Loucy (cell line): ENCODE measurements around the gene RASSF7.

Experiments
- EZH2phosphoT487 ChIP-seq: fragments of 200-600 bp; IDR thresholded peaks from 2 replicates; pipeline ENCODE4 v1.6.1; 2018; ENCODE audit warnings: antibody characterized with exemption, mild to moderate bottlenecking, moderate library complexity, borderline replicate concordance
- TF ChIP-seq, protein P1 (sequence below): fragments of 200-600 bp; sonication (generic); conservative IDR thresholded peaks from 2 replicates; pipeline ENCODE4 v1.5.1; 2014; ENCODE audit warnings: mild to moderate bottlenecking, antibody characterized with exemption, low read length

DNA sequence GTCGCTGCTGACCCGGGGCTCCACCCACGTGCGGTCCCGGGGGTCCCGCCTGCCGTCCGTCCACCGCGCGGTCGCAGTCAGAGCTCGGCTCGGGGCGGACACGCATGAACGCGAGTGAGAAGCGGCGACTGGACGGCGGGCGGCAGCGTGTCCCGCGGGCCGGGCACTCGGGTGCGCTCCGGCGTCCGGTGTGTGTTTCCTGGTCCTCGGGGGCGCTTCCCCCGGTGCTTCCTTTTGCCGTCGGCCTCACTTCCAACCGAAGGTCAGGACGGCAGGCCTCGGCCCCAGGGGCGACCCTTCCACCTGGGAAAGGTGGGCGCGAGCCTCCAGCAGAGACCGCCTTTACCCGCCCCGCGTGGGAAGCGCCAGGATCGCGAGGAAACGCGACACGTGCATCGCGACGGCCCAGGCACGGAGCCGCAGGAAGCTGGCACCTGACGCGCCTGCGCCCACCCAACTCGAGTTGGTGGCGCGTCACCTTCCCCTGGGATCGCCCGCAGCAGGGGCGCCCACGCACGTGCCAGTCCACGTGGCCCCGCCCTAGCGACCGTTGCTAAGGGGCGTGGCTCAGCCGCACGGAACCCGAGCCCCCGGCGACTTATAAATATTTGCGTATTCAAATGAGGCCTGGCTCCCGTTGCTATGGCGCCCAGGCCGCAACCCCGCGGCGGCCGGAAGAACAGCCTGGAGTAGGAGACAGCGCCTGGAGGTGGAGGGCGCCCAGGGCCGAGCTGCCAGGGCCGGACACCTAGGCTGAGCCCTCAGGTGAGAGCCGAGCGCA is 23.7 kb upstream of the RASSF7 start, which contains the start of gene LRRC56:
- TF ChIP-seq, protein P1, sequence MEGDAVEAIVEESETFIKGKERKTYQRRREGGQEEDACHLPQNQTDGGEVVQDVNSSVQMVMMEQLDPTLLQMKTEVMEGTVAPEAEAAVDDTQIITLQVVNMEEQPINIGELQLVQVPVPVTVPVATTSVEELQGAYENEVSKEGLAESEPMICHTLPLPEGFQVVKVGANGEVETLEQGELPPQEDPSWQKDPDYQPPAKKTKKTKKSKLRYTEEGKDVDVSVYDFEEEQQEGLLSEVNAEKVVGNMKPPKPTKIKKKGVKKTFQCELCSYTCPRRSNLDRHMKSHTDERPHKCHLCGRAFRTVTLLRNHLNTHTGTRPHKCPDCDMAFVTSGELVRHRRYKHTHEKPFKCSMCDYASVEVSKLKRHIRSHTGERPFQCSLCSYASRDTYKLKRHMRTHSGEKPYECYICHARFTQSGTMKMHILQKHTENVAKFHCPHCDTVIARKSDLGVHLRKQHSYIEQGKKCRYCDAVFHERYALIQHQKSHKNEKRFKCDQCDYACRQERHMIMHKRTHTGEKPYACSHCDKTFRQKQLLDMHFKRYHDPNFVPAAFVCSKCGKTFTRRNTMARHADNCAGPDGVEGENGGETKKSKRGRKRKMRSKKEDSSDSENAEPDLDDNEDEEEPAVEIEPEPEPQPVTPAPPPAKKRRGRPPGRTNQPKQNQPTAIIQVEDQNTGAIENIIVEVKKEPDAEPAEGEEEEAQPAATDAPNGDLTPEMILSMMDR, result no peak
- TF ChIP-seq EZH2phosphoT487, result no peak
